A549 treated with AZD9567 at 1 μM for 4 hours (cell line): ENCODE results near the gene EHF. TPM values are rescaled to one million over a fixed set of nuclear protein-coding genes. Genes with fewer than 3 reads are reported as not detected.

Experiments
- total RNA-seq: library from RNA; stranded (reverse); fragments of 200-300 nt; extraction: Qiagen RNA extraction; gene quantifications from 5 replicates; pipeline ENCODE4 v1.2.3, GENCODE V29; 2022; ENCODE audit not compliant: insufficient read depth

EHF gene
- total RNA-seq, result 0.56 to 0.77 TPM (median 0.65 TPM) in 4 of 5 replicates, not detected in the other

DNA sequence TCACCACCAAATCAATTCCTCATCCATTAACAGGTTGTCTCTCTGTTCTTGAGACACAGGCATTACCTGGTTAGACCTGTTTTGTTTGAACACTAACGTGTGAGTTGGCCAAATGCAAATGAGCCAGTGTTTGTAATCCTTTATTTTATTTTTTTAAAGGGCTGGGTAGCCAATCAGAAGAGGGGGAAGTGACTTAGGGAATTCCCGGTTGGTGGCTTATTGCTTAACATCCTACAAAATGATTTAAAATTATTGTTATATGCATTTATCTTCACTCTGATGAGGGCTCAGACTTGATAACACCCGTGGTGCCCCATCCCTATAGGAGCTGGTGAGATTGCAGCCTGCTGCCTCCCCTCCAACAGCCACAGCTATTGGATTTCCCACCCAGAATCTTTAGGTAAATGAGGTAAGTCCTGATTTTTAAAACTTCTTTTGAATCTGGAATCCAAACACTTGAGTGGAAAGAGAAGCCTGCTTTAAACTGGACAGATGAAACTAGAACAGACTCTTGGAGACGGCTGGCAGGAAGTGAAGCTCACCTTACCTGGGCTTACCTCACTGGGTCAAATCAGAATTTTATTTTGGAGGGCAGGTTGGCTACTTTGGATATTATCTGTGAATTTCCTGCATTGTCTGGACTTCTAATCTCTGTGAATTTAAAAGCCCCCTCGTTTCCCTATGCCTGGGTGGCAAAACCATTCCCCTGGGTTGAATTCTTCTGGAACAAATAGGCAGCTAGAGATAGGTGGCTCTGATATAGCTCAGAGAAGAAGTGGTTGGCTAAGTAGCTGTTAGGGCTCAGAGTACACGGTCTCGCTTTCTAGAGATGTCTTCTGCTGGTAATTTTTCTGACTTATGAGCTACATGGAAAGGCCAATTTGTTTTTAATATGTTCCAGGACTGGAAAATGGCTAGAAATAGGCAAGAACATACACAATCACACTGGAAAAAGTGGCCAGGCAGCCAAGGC is at the start of gene EHF:
Gene EHF (plus strand): TSS at position 274 of the 973 bp plus-strand sequence. CDS start 21,538 bp downstream, outside the sequence.

Other genes starting within 250 kb of the EHF start
- gene CAT, start 182.2 kb upstream of the EHF start, total RNA-seq, result 35.0 to 43.1 TPM (median 39.2 TPM) in 5 replicates
- gene ELF5, start 107.3 kb upstream of the EHF start, total RNA-seq, result not detected in 5 replicates